ENCODE data around the gene PMEL.

The PMEL gene

DNA sequence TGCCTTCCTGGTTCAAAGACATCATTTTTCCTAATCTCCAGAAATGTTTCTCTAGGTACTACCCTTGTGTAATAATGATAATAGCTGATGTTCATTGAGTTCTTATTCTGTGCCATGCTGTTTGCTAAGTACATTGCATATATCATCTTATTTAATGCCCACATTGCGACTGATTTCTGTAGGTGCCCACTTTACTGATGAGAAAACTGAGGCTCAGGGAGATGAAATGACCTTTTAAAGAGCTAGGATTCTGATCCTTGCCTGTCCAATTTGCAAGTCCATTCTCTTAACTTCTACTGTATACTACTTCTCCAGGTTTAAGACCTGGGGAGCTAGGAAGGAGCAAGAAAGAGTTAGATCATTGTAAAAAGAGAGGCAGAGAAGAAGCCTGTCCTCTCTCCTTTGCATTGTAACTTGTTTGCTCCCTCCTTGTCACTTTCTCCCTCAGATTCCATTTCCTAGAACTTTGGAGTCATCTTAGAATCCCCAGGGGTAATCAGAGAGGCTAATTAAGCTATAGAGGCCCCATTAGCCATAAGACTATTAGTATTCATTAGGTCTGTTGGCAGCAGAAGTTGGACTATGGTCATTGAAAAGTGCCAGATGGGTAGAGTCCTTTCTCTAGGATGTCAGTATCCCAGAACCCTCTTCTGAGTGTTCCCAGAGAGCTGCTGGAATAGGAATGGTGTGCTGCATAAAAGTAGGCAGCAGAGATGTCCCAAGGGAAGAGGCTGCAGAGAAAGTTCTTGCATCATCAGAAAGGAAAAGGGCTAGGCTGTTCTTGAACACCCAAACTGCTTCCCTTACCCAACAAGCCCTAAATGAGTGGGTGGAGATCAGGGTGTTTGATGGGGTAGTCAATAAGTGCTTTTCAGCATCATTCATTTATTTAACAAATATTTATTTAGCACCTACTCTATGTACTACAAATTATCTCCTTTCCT lies 31.8 kb downstream of the PMEL start:
- no peak for TF ChIP-seq POLR2AphosphoS5 (IDR thresholded peaks at IDR 0.05; ENCODE audit: low read depth, low read length)
- TF ChIP-seq, protein P1, sequence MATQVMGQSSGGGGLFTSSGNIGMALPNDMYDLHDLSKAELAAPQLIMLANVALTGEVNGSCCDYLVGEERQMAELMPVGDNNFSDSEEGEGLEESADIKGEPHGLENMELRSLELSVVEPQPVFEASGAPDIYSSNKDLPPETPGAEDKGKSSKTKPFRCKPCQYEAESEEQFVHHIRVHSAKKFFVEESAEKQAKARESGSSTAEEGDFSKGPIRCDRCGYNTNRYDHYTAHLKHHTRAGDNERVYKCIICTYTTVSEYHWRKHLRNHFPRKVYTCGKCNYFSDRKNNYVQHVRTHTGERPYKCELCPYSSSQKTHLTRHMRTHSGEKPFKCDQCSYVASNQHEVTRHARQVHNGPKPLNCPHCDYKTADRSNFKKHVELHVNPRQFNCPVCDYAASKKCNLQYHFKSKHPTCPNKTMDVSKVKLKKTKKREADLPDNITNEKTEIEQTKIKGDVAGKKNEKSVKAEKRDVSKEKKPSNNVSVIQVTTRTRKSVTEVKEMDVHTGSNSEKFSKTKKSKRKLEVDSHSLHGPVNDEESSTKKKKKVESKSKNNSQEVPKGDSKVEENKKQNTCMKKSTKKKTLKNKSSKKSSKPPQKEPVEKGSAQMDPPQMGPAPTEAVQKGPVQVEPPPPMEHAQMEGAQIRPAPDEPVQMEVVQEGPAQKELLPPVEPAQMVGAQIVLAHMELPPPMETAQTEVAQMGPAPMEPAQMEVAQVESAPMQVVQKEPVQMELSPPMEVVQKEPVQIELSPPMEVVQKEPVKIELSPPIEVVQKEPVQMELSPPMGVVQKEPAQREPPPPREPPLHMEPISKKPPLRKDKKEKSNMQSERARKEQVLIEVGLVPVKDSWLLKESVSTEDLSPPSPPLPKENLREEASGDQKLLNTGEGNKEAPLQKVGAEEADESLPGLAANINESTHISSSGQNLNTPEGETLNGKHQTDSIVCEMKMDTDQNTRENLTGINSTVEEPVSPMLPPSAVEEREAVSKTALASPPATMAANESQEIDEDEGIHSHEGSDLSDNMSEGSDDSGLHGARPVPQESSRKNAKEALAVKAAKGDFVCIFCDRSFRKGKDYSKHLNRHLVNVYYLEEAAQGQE (IDR thresholded peaks at IDR 0.05; ENCODE audit: insufficient read depth in 1 of 2, low read depth in 2 of 2, low read length in 2 of 2), result no peak
- TF ChIP-seq TAF1 (IDR thresholded peaks at IDR 0.05; ENCODE audit: borderline replicate concordance, insufficient read depth, low read length), result no peak
- TF ChIP-seq SIN3A (IDR thresholded peaks at IDR 0.05; ENCODE audit: borderline replicate concordance, insufficient read depth, low read length), result no peak
- TF ChIP-seq FOXP2 (optimal IDR thresholded peaks at IDR 0.05; ENCODE audit: borderline replicate concordance, extremely low read depth, extremely low read length, insufficient read depth), result no peak

DNA sequence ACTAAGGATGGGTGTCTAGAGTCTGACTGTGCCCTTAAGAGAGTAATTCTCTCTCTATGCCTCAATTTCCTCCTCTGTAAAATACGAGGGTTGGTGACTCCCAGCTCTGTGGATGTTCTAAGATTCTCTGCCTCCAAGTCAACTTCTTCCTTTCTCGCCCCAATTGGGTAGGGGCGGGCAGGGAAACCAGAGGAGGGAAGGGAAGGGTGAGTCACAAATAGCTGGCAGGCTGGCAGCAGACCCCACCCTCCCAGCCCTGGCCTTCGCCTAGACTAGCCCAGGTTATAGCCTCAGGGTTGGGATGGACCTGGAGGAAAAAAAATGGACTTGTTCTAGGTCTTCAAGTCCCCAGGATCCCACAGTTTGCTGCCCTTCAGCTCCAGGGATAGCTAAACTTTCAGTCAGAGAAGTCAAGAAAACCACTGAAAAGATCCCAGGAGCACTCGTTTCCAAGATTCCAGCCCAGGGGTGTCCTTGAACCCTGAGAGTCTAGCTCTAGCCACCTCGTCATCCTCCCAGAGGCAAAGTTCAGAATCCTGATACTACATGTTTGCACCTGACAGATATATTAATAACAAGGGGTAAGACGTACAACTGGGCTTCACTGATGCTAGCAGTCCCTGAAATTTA lies 32.6 kb downstream of the PMEL start:
- TF ChIP-seq TAF1 (IDR thresholded peaks at IDR 0.05; ENCODE audit: borderline replicate concordance, insufficient read depth, low read length), result no peak
- TF ChIP-seq POLR2AphosphoS5 (IDR thresholded peaks at IDR 0.05; ENCODE audit: low read depth, low read length), result no peak
- TF ChIP-seq FOXP2 (optimal IDR thresholded peaks at IDR 0.05; ENCODE audit: borderline replicate concordance, extremely low read depth, extremely low read length, insufficient read depth), result no peak
- no peak for TF ChIP-seq SIN3A (IDR thresholded peaks at IDR 0.05; ENCODE audit: borderline replicate concordance, insufficient read depth, low read length)
- TF ChIP-seq, protein P1 (IDR thresholded peaks at IDR 0.05; ENCODE audit: insufficient read depth in 1 of 2, low read depth in 2 of 2, low read length in 2 of 2), result no peak

DNA sequence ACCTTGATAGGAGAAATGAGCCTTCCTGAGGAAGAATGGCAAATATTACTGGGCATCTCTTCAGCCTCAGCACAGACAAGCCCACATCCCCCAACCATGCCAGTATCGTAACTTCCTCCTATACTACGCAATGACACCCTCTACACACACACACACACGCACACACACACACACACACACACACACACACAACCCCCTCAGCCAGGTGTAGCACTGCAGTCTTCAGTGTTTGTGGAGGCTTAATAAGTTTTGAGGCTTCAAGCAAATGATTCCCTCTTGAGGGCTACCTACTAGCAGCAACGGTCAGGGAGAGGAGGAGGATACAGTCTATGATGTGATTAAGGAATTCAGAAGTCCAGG lies 33.3 kb downstream of the PMEL start:
- TF ChIP-seq, protein P1 (IDR thresholded peaks at IDR 0.05; ENCODE audit: insufficient read depth in 1 of 2, low read depth in 2 of 2, low read length in 2 of 2), result no peak
- TF ChIP-seq TAF1 (IDR thresholded peaks at IDR 0.05; ENCODE audit: borderline replicate concordance, insufficient read depth, low read length) (no peak), SIN3A (IDR thresholded peaks at IDR 0.05; ENCODE audit: borderline replicate concordance, insufficient read depth, low read length) (no peak), POLR2AphosphoS5 (IDR thresholded peaks at IDR 0.05; ENCODE audit: low read depth, low read length) (no peak), FOXP2 (optimal IDR thresholded peaks at IDR 0.05; ENCODE audit: borderline replicate concordance, extremely low read depth, extremely low read length, insufficient read depth) (no peak)

DNA sequence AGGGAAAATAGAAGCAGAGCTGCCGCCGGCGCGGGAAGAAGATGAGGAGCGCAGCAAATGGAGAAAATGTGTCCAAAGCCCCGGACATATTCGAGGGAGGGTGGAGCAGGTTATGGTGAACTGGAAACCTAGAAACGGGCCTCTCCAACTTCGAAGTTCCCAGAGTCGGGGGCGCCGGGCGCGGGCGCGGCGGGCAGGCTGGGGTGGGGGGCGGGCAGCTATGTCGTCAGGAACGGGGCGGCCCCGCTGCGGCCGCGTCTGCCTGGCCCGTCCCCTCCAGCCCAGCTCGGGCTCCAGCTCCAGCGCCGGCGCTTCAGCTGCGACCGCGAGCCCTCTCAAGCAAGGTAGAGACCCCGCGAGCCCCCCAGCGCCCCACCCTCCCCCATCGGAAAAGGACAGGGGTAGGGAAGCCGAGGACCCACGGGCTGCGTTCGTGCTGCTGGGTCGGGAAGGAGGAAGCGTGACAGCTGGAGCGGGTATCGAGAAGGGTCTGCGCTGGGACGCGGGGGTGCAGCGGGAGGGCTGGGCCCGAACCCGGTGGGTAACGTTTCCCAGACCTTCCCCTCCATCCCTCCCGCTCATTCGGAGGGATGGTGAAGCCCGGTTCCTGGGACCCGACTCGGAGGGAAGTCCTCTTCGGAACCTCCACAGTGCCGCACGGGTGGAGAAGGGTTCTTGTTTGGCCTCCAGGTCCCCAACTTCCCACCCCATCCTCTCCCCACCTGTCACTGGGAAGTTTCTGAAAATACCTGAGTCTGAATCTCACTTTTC lies 33.9 kb downstream of the PMEL start:
- no peak for TF ChIP-seq SIN3A (IDR thresholded peaks at IDR 0.05; ENCODE audit: borderline replicate concordance, insufficient read depth, low read length)
- no peak for TF ChIP-seq POLR2AphosphoS5 (IDR thresholded peaks at IDR 0.05; ENCODE audit: low read depth, low read length)
- TF ChIP-seq, protein P1 (IDR thresholded peaks at IDR 0.05; ENCODE audit: insufficient read depth in 1 of 2, low read depth in 2 of 2, low read length in 2 of 2), result no peak
- no peak for TF ChIP-seq TAF1 (IDR thresholded peaks at IDR 0.05; ENCODE audit: borderline replicate concordance, insufficient read depth, low read length)
- TF ChIP-seq FOXP2 (optimal IDR thresholded peaks at IDR 0.05; ENCODE audit: borderline replicate concordance, extremely low read depth, extremely low read length, insufficient read depth), result no peak
